OCI-LY3 (cell line): Measurements from ENCODE around the gene ZNF141.

Experiments
- CTCF ChIP-seq: fragments of 200-600, 300-600 bp; sonication (generic); IDR thresholded peaks from 2 replicates; pipeline ENCODE4 v1.5.1; 2014; ENCODE audit warnings: antibody characterized with exemption, low read length, low read depth
- EZH2phosphoT487 ChIP-seq: fragments of 200-600 bp; shearing (Covaris generic); IDR thresholded peaks from 2 replicates; pipeline ENCODE4 v1.6.1; 2018; ENCODE audit warnings: antibody characterized with exemption, mixed run types, low read depth

- no peak for TF ChIP-seq CTCF
- TF ChIP-seq EZH2phosphoT487 = no peak
These were observed 36.9 kb downstream of the ZNF141 start for GRCh38 chr4:374298-375160.
